CD4-positive, alpha-beta T cell treated with Interleukin-17A for 4 hours (primary cell): Measurements from ENCODE around the gene CXXC5.

ENCODE experiments used
- DNase-seq: peaks from one replicate; pipeline ENCODE4 v3.0.0-alpha.2; 2020; ENCODE audit warnings: mixed read lengths

The CXXC5 gene

GRCh38 chr5:139682016-139682975 is 34.1 kb downstream of the CXXC5 start:
- DNase-seq: no peak

- no peak for DNase-seq
Measured at GRCh38 chr5:139683295-139684271, 35.4 kb downstream of the CXXC5 start.

GRCh38 chr5:139684350-139684880 is 36.3 kb downstream of the CXXC5 start:
- DNase-seq: no peak

- no peak for DNase-seq
Measured at GRCh38 chr5:139684881-139685749, 37.0 kb downstream of the CXXC5 start.

GRCh38 chr5:139685886-139686285 is 37.7 kb downstream of the CXXC5 start:
- DNase-seq: no peak

- no peak for DNase-seq
Measured at GRCh38 chr5:139686356-139686705, 38.2 kb downstream of the CXXC5 start.

- no peak for DNase-seq
Measured at GRCh38 chr5:139686706-139687441, 38.7 kb downstream of the CXXC5 start.

GRCh38 chr5:139687656-139688055 is 39.5 kb downstream of the CXXC5 start:
- DNase-seq: no peak

- DNase-seq: no peak
Measured at GRCh38 chr5:139688088-139688702, 40.0 kb downstream of the CXXC5 start.

- DNase-seq: no peak
Measured at GRCh38 chr5:139688751-139689372, 40.7 kb downstream of the CXXC5 start.

- no peak for DNase-seq
Measured at GRCh38 chr5:139689631-139690063, 41.5 kb downstream of the CXXC5 start.

- DNase-seq: peak; percentile 32
Measured at GRCh38 chr5:139690064-139690802, 42.1 kb downstream of the CXXC5 start.

GRCh38 chr5:139690803-139691629 is 42.9 kb downstream of the CXXC5 start:
- DNase-seq: no peak

GRCh38 chr5:139692148-139692547 is 44.0 kb downstream of the CXXC5 start:
- DNase-seq: no peak

- DNase-seq: no peak
Measured at GRCh38 chr5:139692679-139693308, 44.6 kb downstream of the CXXC5 start.

GRCh38 chr5:139693676-139694364 is 45.7 kb downstream of the CXXC5 start:
- DNase-seq: no peak

- DNase-seq: no peak
Measured at GRCh38 chr5:139694556-139695177, 46.5 kb downstream of the CXXC5 start.
